Spleen (tissue), 7 donors: Measurements from ENCODE around the gene CTAGE6.
"Not testable (repeated sequence)": the region's sequence is repeated elsewhere in the genome, so short reads cannot be mapped to it uniquely, and the experiment has no call there.

Experiments
- POLR2A ChIP-seq, 3 donors: fragments of 450-650 bp; IDR thresholded peaks; one replicate each; pipeline ENCODE4 v1.5.1; 2017; ENCODE audit warnings: antibody characterized with exemption in 3 of 3, mild to moderate bottlenecking in 1 of 3
- POLR2AphosphoS5 ChIP-seq, 3 donors: sonication (generic); formaldehyde crosslinking; IDR thresholded peaks; one replicate each; pipeline ENCODE4 v1.5.1; 2017; ENCODE audit warnings: antibody characterized with exemption in 3 of 3
- TF ChIP-seq, protein P1 (sequence below), 11 experiments: fragments of 200-600 bp in 7 of 11; fragments of 450-650 bp in 4 of 11; sonication (generic) in 4 of 11; IDR thresholded peaks in 8 of 11; conservative IDR thresholded peaks in 3 of 11; 1 replicate in 7 of 11; 2 replicates in 4 of 11; pipeline versions ENCODE4 v1.4.0 to v1.8.0; 2016 to 2021; ENCODE audit warnings: antibody characterized with exemption in 11 of 11, inconsistent platforms in 4 of 11, mild to moderate bottlenecking in 1 of 11
- donor health status: DM: no; HTN: no; CAD: no; lungs with moderate emphysema.
- donor health status: DM: no; HTN: no; CAD: no.
- donor health status: DM: no; HTN: no; CAD: no.

DNA sequence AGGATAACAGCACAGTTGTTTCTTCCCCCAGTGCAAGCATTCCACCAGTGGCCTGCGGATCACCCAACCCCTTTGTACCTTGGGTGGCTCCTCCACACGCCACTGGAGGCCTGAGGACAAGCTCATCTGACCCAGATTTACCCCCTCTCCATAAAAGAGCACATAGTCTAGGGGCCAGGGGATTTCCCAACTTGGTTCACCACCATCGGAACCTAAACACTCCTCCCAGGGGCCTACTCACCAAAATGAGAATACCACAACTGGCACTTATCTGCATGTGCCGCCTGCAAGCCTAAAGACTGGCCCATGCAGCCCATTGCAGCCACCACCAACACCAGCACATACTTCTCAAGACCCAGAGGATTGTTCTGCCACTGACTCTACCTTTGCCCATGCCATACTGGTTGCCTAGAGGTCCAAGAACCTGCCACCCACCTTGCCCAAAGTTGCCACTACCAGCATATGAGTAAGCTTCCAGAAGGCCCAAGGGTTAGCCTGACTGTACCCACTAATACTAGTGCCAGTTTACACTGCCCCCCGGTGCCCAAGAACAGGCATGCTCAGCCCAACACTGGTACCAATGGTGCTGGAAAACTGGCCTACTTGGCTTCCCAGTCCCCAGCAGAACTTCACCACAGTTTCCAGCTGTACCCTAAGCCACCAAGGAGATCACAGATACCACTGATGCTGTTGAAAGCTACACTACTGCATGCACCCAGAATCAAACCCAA is 15.4 kb upstream of the CTAGE6 start:
- TF ChIP-seq, protein P1, sequence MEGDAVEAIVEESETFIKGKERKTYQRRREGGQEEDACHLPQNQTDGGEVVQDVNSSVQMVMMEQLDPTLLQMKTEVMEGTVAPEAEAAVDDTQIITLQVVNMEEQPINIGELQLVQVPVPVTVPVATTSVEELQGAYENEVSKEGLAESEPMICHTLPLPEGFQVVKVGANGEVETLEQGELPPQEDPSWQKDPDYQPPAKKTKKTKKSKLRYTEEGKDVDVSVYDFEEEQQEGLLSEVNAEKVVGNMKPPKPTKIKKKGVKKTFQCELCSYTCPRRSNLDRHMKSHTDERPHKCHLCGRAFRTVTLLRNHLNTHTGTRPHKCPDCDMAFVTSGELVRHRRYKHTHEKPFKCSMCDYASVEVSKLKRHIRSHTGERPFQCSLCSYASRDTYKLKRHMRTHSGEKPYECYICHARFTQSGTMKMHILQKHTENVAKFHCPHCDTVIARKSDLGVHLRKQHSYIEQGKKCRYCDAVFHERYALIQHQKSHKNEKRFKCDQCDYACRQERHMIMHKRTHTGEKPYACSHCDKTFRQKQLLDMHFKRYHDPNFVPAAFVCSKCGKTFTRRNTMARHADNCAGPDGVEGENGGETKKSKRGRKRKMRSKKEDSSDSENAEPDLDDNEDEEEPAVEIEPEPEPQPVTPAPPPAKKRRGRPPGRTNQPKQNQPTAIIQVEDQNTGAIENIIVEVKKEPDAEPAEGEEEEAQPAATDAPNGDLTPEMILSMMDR (IDR thresholded peaks at IDR 0.05 in 8 of 11, conservative IDR thresholded peaks at IDR 0.05 in 3 of 11) = not testable (repeated sequence)
- not testable (repeated sequence) for TF ChIP-seq POLR2AphosphoS5, POLR2A (IDR thresholded peaks at IDR 0.05)
